GM21528 (cell line): ENCODE data around the gene SPINK7.
"Not testable (repeated sequence)": the region's sequence is repeated elsewhere in the genome, so short reads cannot be mapped to it uniquely, and the experiment has no call there.

Experiments used
- ATAC-seq: cut with Tn5 transposase; IDR thresholded peaks from one replicate; pipeline ENCODE4 v1.9.1; 2021; ENCODE audit warnings: mild to moderate bottlenecking, moderate library complexity; ENCODE audit not compliant: unreplicated experiment, low FRiP score

Gene SPINK7

GRCh38 chr5:148312153-148312552 is at the start of gene SPINK7:
Gene SPINK7, plus strand, starts transcription at chr5:148312423. Its CDS starts 61 bp downstream, at chr5:148312484.
- no peak for ATAC-seq

GRCh38 chr5:148267962-148268361 is 44.3 kb upstream of the SPINK7 start:
- ATAC-seq = no peak

GRCh38 chr5:148268566-148268965 is 43.7 kb upstream of the SPINK7 start, which contains the start of gene SPINK13:
Gene SPINK13, plus strand, starts transcription at chr5:148268794. Its CDS starts 1,279 bp downstream, at chr5:148270073.
- ATAC-seq = no peak

- ATAC-seq = not testable (repeated sequence)
These were observed 37.1 kb upstream of the SPINK7 start for GRCh38 chr5:148275129-148275528.

- not testable (repeated sequence) for ATAC-seq
These were observed 31.3 kb upstream of the SPINK7 start for GRCh38 chr5:148280893-148281292.

- ATAC-seq = not testable (repeated sequence)
These were observed 30.9 kb upstream of the SPINK7 start for GRCh38 chr5:148281336-148281735.

GRCh38 chr5:148290271-148291195 is 21.7 kb upstream of the SPINK7 start:
- ATAC-seq = no peak

- no peak for ATAC-seq
These were observed 14.5 kb upstream of the SPINK7 start for GRCh38 chr5:148297731-148298130.

GRCh38 chr5:148306446-148306845 is 5.8 kb upstream of the SPINK7 start:
- ATAC-seq = no peak

GRCh38 chr5:148309019-148309418 is 3.2 kb upstream of the SPINK7 start:
- ATAC-seq = no peak

- no peak for ATAC-seq
These were observed 2.5 kb upstream of the SPINK7 start for GRCh38 chr5:148309746-148310145.

- no peak for ATAC-seq
These were observed 739 bp upstream of the SPINK7 start for GRCh38 chr5:148311484-148311883.

- no peak for ATAC-seq
These were observed 2.0 kb downstream of the SPINK7 start for GRCh38 chr5:148314187-148314586.

GRCh38 chr5:148314731-148315130 is 2.5 kb downstream of the SPINK7 start:
- ATAC-seq = no peak

- not testable (repeated sequence) for ATAC-seq
These were observed 8.1 kb downstream of the SPINK7 start for GRCh38 chr5:148320011-148320963.

- ATAC-seq = no peak
These were observed 21.1 kb downstream of the SPINK7 start for GRCh38 chr5:148333262-148333849.

GRCh38 chr5:148335259-148335658 is 23.0 kb downstream of the SPINK7 start, which contains the start of gene SPINK9:
Gene SPINK9, plus strand, starts transcription at chr5:148335559. Its CDS starts 55 bp downstream, at chr5:148335614.
- ATAC-seq = no peak

GRCh38 chr5:148336704-148337435 is 24.6 kb downstream of the SPINK7 start:
- ATAC-seq = peak; percentile 82

- ATAC-seq = no peak
These were observed 30.3 kb downstream of the SPINK7 start for GRCh38 chr5:148342371-148343045.
